Karpas-422 (cell line): ENCODE results near the gene AK8. TPM values are rescaled to one million over a fixed set of nuclear protein-coding genes. Genes with fewer than 3 reads are reported as not detected.

Experiments used
- DNase-seq: peaks from one replicate; pipeline ENCODE4 v3.0.0-alpha.2; 2015
- H2AFZ ChIP-seq: fragments of 200-600 bp; sonication (generic); 2 replicates; pipeline ENCODE4 v1.6.1; 2014; ENCODE audit warnings: antibody characterized with exemption, low read length, mixed read lengths
- H3K27ac ChIP-seq: fragments of 200-600 bp; sonication (generic); 2 replicates; pipeline ENCODE4 v1.5.1; 2014; ENCODE audit warnings: mild to moderate bottlenecking, low read length, moderate library complexity
- H3K27me3 ChIP-seq: fragments of 200-600 bp; sonication (generic); 2 replicates; pipeline ENCODE4 v1.6.1; 2014; ENCODE audit warnings: low read length, mixed read lengths
- H3K36me3 ChIP-seq: fragments of 200-600 bp; sonication (generic); 2 replicates; pipeline ENCODE4 v1.6.1; 2014; ENCODE audit warnings: low read length, mixed read lengths; ENCODE audit not compliant: insufficient read depth
- H3K4me1 ChIP-seq: fragments of 200-600 bp; sonication (generic); 2 replicates; pipeline ENCODE4 v1.6.1; 2014; ENCODE audit warnings: mild to moderate bottlenecking, low read length, mixed read lengths
- H3K4me2 ChIP-seq: fragments of 200-600 bp; sonication (generic); 2 replicates; pipeline ENCODE4 v1.6.1; 2014; ENCODE audit warnings: low read length, low read depth, mild to moderate bottlenecking; ENCODE audit not compliant: poor library complexity, severe bottlenecking
- H3K4me3 ChIP-seq: fragments of 200-600 bp; sonication (generic); 2 replicates; pipeline ENCODE4 v1.5.1; 2014; ENCODE audit warnings: mild to moderate bottlenecking, antibody characterized with exemption, low read length, mixed read lengths
- H3K79me2 ChIP-seq: fragments of 200-600 bp; sonication (generic); 2 replicates; pipeline ENCODE4 v1.6.1; 2014; ENCODE audit warnings: mild to moderate bottlenecking, low read length, mixed read lengths
- H3K9ac ChIP-seq: fragments of 200-600 bp; sonication (generic); 2 replicates; pipeline ENCODE4 v1.6.0; 2014; ENCODE audit warnings: low read length
- H3K9me2 ChIP-seq: fragments of 200-600 bp; sonication (generic), shearing (Covaris generic); replicated peaks from 2 replicates; pipeline ENCODE4 v1.6.0; 2014; ENCODE audit warnings: mild to moderate bottlenecking, low read length, moderate library complexity; ENCODE audit not compliant: insufficient read depth
- H3K9me3 ChIP-seq: fragments of 300-700, 200-600 bp; sonication (generic); 2 replicates; pipeline ENCODE4 v1.6.1; 2014; ENCODE audit warnings: low read length, mixed read lengths
- H4K20me1 ChIP-seq: fragments of 200-600 bp; sonication (generic); 2 replicates; pipeline ENCODE4 v1.6.1; 2014; ENCODE audit warnings: mild to moderate bottlenecking, antibody characterized with exemption, low read length, low read depth; ENCODE audit not compliant: insufficient read depth
- total RNA-seq: library from RNA; depleted of rRNA; stranded (reverse); fragments of >200 nt; shearing (Covaris generic); gene quantifications from 2 replicates; pipeline ENCODE4 v1.2.3, GENCODE V29; 2014; ENCODE audit warnings: low replicate concordance

The AK8 gene
- total RNA-seq, 1 experiment from 2014 or later, result not detected

DNA sequence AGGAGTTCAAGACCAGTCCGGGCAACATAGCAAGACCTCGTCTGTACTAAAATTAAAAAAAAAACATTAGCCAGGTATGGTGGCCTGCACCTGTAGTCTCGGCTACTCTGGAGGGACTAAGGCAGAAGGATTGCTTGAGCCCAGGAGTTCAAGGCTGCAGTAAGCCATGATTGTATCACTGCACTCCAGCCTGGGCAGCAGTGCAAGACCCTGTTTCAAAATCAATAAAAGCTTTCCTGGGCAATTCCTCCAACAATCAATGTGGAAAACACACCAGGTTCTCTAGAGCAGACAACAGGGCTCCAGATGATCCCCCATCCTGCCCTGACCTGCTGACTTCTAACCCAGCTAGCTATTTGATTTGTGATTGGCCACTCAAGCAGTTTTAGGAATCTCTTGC is 1.2 kb downstream of the AK8 start:
- Histone ChIP-seq H2AFZ (no peak overlapping the region), H3K27me3 (no peaks in the 10 kb centered on the region), H3K9me3 (no peaks in the 10 kb centered on the region), H3K27ac (no peak overlapping the region), H3K9ac (no peak overlapping the region), H3K79me2 (no peaks in the 10 kb centered on the region), H3K4me3 (no peak overlapping the region), H4K20me1 (no peaks in the 10 kb centered on the region), H3K4me1 (peaks cover 17% of the 10 kb centered on the region), H3K9me2 (no peaks in the 10 kb centered on the region), H3K4me2 (no peak overlapping the region), H3K36me3 (no peaks in the 10 kb centered on the region)
- no peak for DNase-seq

DNA sequence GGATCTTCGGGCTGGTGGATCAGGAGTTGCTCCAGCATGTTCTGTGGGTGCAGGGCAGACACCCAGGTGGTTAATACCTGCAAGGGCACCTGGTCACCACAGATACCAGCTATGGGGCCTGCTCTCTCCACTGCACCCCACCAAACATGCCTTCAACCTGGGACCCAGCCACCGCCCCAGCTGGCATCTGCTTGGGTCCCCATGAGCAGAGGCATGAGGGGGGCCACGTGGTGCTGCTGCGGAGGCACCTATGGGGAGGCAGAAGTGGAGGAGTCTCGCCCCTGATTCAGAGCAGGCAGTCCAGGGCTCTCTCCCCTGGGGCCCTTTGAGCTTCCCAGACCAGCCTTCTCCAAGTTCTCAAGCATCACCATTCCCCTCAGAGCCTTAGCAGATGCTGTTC is 2.9 kb downstream of the AK8 start:
- no peaks in the 10 kb centered on the region for H3K36me3 ChIP-seq
- H3K4me3 ChIP-seq, result no peak overlapping the region
- no peak overlapping the region for H3K27ac ChIP-seq
- H3K4me2 ChIP-seq, result no peak overlapping the region
- H3K9me3 ChIP-seq, result no peaks in the 10 kb centered on the region
- no peak for DNase-seq
- H3K27me3 ChIP-seq, result no peaks in the 10 kb centered on the region
- no peaks in the 10 kb centered on the region for H3K79me2 ChIP-seq
- H3K9me2 ChIP-seq, result no peaks in the 10 kb centered on the region
- no peaks in the 10 kb centered on the region for H4K20me1 ChIP-seq
- H2AFZ ChIP-seq, result no peak overlapping the region
- H3K4me1 ChIP-seq, result peaks cover 17% of the 10 kb centered on the region
- no peak overlapping the region for H3K9ac ChIP-seq

DNA sequence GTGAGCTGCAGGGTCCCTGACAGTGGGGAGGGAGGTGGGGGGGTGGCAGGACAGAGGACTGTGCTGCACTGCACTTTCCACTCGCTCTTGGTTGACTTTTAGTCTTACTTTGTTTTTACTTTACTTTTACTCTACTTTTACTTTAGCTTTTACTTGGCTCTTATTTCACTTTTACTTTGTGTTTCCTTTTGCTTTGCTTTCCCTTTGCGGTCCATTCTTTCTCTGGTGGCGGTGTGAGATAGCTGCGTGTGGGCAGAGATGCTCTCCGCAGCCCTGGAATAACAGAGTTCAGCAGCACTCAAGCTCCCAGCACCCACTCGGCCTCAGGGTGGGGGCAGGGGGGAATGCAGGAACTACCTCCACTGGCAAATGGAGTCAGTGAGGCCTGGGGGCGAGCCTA is 4.7 kb downstream of the AK8 start:
- H3K9me3 ChIP-seq, result no peaks in the 10 kb centered on the region
- H3K36me3 ChIP-seq, result no peaks in the 10 kb centered on the region
- H3K9me2 ChIP-seq, result no peaks in the 10 kb centered on the region
- H3K27ac ChIP-seq, result no peak overlapping the region
- DNase-seq, result no peak
- no peaks in the 10 kb centered on the region for H3K79me2 ChIP-seq
- peaks cover 8% of the 10 kb centered on the region for H3K4me1 ChIP-seq
- no peak overlapping the region for H3K4me3 ChIP-seq
- no peak overlapping the region for H3K9ac ChIP-seq
- H2AFZ ChIP-seq, result no peak overlapping the region
- H4K20me1 ChIP-seq, result no peaks in the 10 kb centered on the region
- no peaks in the 10 kb centered on the region for H3K27me3 ChIP-seq
- H3K4me2 ChIP-seq, result no peak overlapping the region

DNA sequence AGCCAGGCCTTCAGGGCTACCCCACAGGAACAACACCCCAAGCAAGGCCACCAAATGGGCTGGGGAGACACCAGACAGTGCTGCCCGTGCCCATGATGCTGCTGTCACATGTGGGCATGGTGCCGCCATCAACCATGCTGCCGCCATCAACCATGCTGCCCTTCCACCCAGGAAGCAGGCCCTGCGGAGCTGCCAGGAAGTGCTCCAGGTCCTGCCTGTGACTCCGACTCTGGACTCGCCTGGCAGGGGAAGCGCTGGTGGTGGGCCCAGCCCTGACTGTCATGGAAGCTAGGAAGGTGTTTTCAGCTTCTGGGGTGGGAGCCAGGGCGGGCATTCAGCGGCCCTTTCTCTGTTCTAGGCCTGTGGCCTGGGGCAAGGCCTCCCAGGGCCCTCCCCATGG is 8.8 kb downstream of the AK8 start:
- DNase-seq, result no peak
- Histone ChIP-seq H3K27me3 (no peaks in the 10 kb centered on the region), H3K9ac (no peak overlapping the region), H2AFZ (no peak overlapping the region), H3K4me3 (no peak overlapping the region), H3K4me2 (no peak overlapping the region), H3K4me1 (no peaks in the 10 kb centered on the region), H3K9me2 (no peaks in the 10 kb centered on the region), H3K36me3 (no peaks in the 10 kb centered on the region), H3K27ac (no peak overlapping the region), H3K9me3 (no peaks in the 10 kb centered on the region), H4K20me1 (no peaks in the 10 kb centered on the region), H3K79me2 (no peaks in the 10 kb centered on the region)

DNA sequence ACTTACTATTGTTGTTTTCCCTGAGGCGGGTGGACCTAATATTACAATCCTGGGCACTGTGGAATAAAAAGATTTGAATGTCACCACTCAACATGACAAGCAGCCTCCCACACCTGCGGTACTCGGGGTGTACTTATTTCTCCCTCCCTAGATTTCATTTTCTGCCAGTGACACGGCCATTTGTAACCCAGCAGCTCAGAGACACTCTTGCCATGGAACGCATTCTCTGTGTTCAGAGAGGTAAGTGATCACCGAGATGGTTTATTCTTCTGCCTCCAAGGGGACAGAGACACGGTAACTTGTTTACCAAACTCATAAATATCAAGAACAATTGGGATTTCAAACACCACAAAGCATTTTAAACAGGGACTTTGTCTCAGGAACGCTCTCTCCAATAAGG is 11.2 kb downstream of the AK8 start:
- Histone ChIP-seq H3K27ac (no peak overlapping the region), H3K79me2 (no peaks in the 10 kb centered on the region), H2AFZ (no peak overlapping the region), H3K9ac (no peak overlapping the region), H4K20me1 (no peaks in the 10 kb centered on the region), H3K4me2 (no peak overlapping the region), H3K27me3 (no peaks in the 10 kb centered on the region), H3K36me3 (no peaks in the 10 kb centered on the region), H3K9me2 (no peaks in the 10 kb centered on the region), H3K4me3 (no peak overlapping the region), H3K9me3 (no peaks in the 10 kb centered on the region), H3K4me1 (no peaks in the 10 kb centered on the region)
- DNase-seq, result no peak

DNA sequence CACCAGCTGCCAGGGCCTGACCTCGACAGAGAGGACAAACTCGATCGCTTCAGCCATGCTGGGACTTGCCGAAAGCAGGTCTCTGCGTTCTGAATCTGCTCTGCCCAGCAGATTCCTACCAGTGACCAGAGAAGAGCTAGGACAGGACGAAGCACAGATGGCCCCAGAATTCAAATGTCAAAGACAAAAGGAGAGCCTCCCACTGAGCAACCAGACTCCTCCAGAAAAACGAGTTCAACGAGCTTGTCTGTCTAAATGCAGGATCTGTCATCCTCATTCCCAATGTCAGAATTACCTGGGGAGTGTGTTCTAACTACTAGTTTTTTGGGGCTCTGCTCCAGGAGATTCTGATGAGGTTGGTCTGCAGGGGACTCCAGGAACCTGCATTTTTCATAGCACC is 13.4 kb downstream of the AK8 start:
- Histone ChIP-seq H3K27ac (no peak overlapping the region), H3K4me3 (no peak overlapping the region), H3K79me2 (no peaks in the 10 kb centered on the region)

DNA sequence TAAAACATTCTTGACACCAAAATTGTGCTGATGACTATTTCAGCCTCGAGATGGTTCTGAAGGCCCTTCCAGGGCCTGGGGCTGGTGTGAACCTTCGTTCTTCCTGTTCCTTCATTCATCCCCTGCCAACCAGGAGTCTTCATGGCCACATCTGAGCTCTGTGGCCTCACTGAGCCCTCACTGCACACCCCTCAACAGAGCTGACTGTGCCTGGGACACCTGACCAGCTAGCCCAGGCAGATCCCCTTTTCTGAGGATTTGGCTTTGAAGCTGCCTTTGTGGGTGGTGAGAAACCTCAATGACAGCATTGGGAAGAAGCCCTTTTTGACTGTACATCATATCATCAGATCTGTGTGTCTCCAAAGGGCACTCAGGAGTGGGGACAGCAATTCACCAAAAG is 13.8 kb downstream of the AK8 start:
- Histone ChIP-seq H3K4me1 (no peaks in the 10 kb centered on the region), H3K36me3 (no peaks in the 10 kb centered on the region), H3K4me2 (no peak overlapping the region), H3K4me3 (no peak overlapping the region), H3K27ac (no peak overlapping the region), H4K20me1 (no peaks in the 10 kb centered on the region), H3K27me3 (no peaks in the 10 kb centered on the region), H3K9me2 (no peaks in the 10 kb centered on the region), H3K9ac (no peak overlapping the region), H3K79me2 (no peaks in the 10 kb centered on the region), H3K9me3 (no peaks in the 10 kb centered on the region), H2AFZ (no peak overlapping the region)
- DNase-seq, result no peak

More for the DNA sequence above, 13.4 kb downstream of the AK8 start:
- no peaks in the 10 kb centered on the region for H3K36me3 ChIP-seq
- no peaks in the 10 kb centered on the region for H4K20me1 ChIP-seq
- H3K4me1 ChIP-seq, result no peaks in the 10 kb centered on the region
- no peak overlapping the region for H3K9ac ChIP-seq
- no peak overlapping the region for H2AFZ ChIP-seq
- DNase-seq, result no peak
- no peaks in the 10 kb centered on the region for H3K9me2 ChIP-seq
- H3K4me2 ChIP-seq, result no peak overlapping the region
- H3K27me3 ChIP-seq, result no peaks in the 10 kb centered on the region
- no peaks in the 10 kb centered on the region for H3K9me3 ChIP-seq

DNA sequence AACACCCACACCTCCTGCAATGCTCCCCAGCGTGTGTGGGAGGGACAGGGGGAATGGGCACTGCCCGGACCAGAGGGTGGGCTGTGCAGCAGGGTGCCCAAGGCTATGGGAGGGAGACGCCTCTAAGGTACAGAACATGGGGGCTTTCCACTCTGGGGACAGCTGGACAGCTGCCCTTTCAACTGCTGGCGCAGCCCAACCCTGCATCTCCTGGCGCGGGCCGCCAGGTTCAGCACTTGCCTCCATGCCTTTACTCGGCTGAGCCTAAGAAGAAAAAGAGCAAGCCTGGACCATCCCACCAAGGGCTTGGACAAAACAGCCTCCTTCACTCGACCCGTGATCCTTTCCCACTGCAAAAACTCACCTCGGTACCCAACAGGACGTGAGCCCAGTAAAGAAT is 15.0 kb downstream of the AK8 start:
- Histone ChIP-seq H3K9ac (no peak overlapping the region), H3K27ac (no peak overlapping the region), H3K9me3 (no peaks in the 10 kb centered on the region), H3K4me2 (no peak overlapping the region), H2AFZ (no peak overlapping the region), H3K36me3 (no peaks in the 10 kb centered on the region), H3K79me2 (no peaks in the 10 kb centered on the region), H3K4me3 (no peak overlapping the region), H3K27me3 (no peaks in the 10 kb centered on the region), H4K20me1 (no peaks in the 10 kb centered on the region), H3K4me1 (no peaks in the 10 kb centered on the region), H3K9me2 (no peaks in the 10 kb centered on the region)
- DNase-seq, result no peak

DNA sequence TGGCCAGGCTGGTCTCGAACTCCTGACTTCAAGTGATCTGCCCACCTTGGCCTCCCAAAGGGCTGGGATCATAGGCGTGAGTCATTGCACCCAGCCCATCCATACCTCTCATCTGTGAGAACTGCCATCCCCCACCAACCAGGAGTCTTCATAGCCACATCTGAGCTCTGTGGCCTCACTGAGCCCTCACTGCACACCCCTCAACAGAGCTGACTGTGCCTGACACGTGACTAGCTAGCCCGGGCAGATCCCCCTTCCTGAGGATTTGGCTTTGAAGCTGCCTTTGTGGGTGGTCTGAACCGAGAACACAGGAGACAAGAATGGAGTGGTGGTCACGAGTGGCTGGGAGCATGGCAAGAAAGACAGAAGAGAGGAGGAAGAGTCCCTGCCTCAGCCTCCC is 15.6 kb downstream of the AK8 start:
- Histone ChIP-seq H3K79me2 (no peaks in the 10 kb centered on the region), H3K9me3 (no peaks in the 10 kb centered on the region), H3K4me2 (no peak overlapping the region), H4K20me1 (no peaks in the 10 kb centered on the region), H3K4me3 (no peak overlapping the region), H3K27ac (no peak overlapping the region), H3K36me3 (no peaks in the 10 kb centered on the region), H3K4me1 (no peaks in the 10 kb centered on the region), H3K9me2 (no peaks in the 10 kb centered on the region), H3K27me3 (no peaks in the 10 kb centered on the region), H3K9ac (no peak overlapping the region), H2AFZ (no peak overlapping the region)
- DNase-seq, result no peak
